H9 (cell line): Measurements from ENCODE around the gene PITRM1. TPM values are rescaled to one million over a fixed set of nuclear protein-coding genes. Genes with fewer than 3 reads are reported as not detected.

Source experiments
- DNase-seq: peaks from one replicate; pipeline ENCODE4 v3.0.0-alpha.2; 2017
- H2AFZ ChIP-seq: one replicate; pipeline ENCODE4 v1.6.1; 2013; ENCODE audit warnings: mild to moderate bottlenecking, low read length, control low read depth, moderate library complexity
- H2AK5ac ChIP-seq: 2 replicates; pipeline ENCODE4 v1.6.1; 2013; ENCODE audit warnings: low read length, control low read depth, mixed read lengths; ENCODE audit not compliant: insufficient read length
- H2BK120ac ChIP-seq: one replicate; pipeline ENCODE4 v1.6.1; 2013; ENCODE audit warnings: low read depth, mild to moderate bottlenecking, low read length, control low read depth, inconsistent platforms; ENCODE audit not compliant: poor library complexity, severe bottlenecking
- H2BK12ac ChIP-seq: 2 replicates; pipeline ENCODE4 v1.6.1; 2013; ENCODE audit warnings: low read length, control low read depth, mixed read lengths, low read depth; ENCODE audit not compliant: insufficient read length
- H2BK15ac ChIP-seq: 2 replicates; pipeline ENCODE4 v1.6.1; 2013; ENCODE audit warnings: low read depth, low read length, control low read depth
- H2BK20ac ChIP-seq: one replicate; pipeline ENCODE4 v1.6.1; 2013; ENCODE audit warnings: low read depth, mild to moderate bottlenecking, low read length, control low read depth, inconsistent platforms; ENCODE audit not compliant: poor library complexity, severe bottlenecking
- H2BK5ac ChIP-seq: 2 replicates; pipeline ENCODE4 v1.6.1; 2013; ENCODE audit warnings: low read length, control low read depth, mixed read lengths; ENCODE audit not compliant: insufficient read length
- H3K14ac ChIP-seq: 2 replicates; pipeline ENCODE4 v1.6.1; 2013; ENCODE audit warnings: low read length, control low read depth; ENCODE audit not compliant: insufficient read depth
- H3K18ac ChIP-seq: 2 replicates; pipeline ENCODE4 v1.6.1; 2013; ENCODE audit warnings: low read depth, mild to moderate bottlenecking, mixed read lengths, low read length, control low read depth; ENCODE audit not compliant: insufficient read length
- H3K23ac ChIP-seq: 2 replicates; pipeline ENCODE4 v1.6.1; 2013; ENCODE audit warnings: low read length, control low read depth, mixed read lengths, low read depth; ENCODE audit not compliant: insufficient read length
- H3K23me2 ChIP-seq: 2 replicates; pipeline ENCODE4 v1.6.1; 2013; ENCODE audit warnings: low read depth, mild to moderate bottlenecking, mixed read lengths, low read length, control low read depth; ENCODE audit not compliant: insufficient read length, poor library complexity, severe bottlenecking
- H3K27ac ChIP-seq: 2 replicates; pipeline ENCODE4 v1.5.1; 2013; ENCODE audit warnings: low read length, control low read depth, mixed read lengths, low read depth; ENCODE audit not compliant: insufficient read length
- H3K27me3 ChIP-seq: 2 replicates; pipeline ENCODE4 v1.6.1; 2013; ENCODE audit warnings: low read length, control low read depth, inconsistent platforms; ENCODE audit not compliant: insufficient read depth
- H3K4ac ChIP-seq: 2 replicates; pipeline ENCODE4 v1.6.1; 2013; ENCODE audit warnings: low read depth, mild to moderate bottlenecking, control low read depth, inconsistent platforms, low read length, moderate library complexity
- H3K4me1 ChIP-seq: 2 replicates; pipeline ENCODE4 v1.6.1; 2013; ENCODE audit warnings: low read length, control low read depth, inconsistent platforms; ENCODE audit not compliant: insufficient read depth
- H3K4me2 ChIP-seq: 2 replicates; pipeline ENCODE4 v1.6.1; 2013; ENCODE audit warnings: low read length, control low read depth, mixed read lengths; ENCODE audit not compliant: insufficient read length, insufficient read depth
- H3K56ac ChIP-seq: 2 replicates; pipeline ENCODE4 v1.6.1; 2013; ENCODE audit warnings: low read depth, mild to moderate bottlenecking, mixed read lengths, low read length, control low read depth; ENCODE audit not compliant: insufficient read length
- H3K79me1 ChIP-seq: 2 replicates; pipeline ENCODE4 v1.6.1; 2013; ENCODE audit warnings: low read depth, mild to moderate bottlenecking, moderate library complexity, low read length, control low read depth, inconsistent platforms; ENCODE audit not compliant: insufficient read depth, poor library complexity, severe bottlenecking
- H3K79me2 ChIP-seq: 2 replicates; pipeline ENCODE4 v1.6.1; 2013; ENCODE audit warnings: low read length, control low read depth, inconsistent platforms; ENCODE audit not compliant: insufficient read depth
- H3K9ac ChIP-seq: 2 replicates; pipeline ENCODE4 v1.6.1; 2013; ENCODE audit warnings: low read length, control low read depth, mixed read lengths; ENCODE audit not compliant: insufficient read length; ENCODE audit errors: extremely low read depth
- H3K9me3 ChIP-seq: one replicate; pipeline ENCODE4 v1.6.1; 2013; ENCODE audit warnings: low read depth, low read length, inconsistent platforms; ENCODE audit not compliant: control insufficient read depth
- H3T11ph ChIP-seq: one replicate; pipeline ENCODE4 v1.6.1; 2013; ENCODE audit warnings: mild to moderate bottlenecking, low read length, control low read depth, inconsistent platforms
- H4K20me1 ChIP-seq: one replicate; pipeline ENCODE4 v1.6.1; 2013; ENCODE audit not compliant: control insufficient read depth, insufficient read length, insufficient read depth
- H4K5ac ChIP-seq: 2 replicates; pipeline ENCODE4 v1.6.1; 2013; ENCODE audit warnings: low read depth, mild to moderate bottlenecking, mixed read lengths, low read length, control low read depth; ENCODE audit not compliant: insufficient read length
- H4K8ac ChIP-seq: replicated peaks from 2 replicates; pipeline ENCODE4 v1.6.1; 2013; ENCODE audit warnings: low read length, control low read depth, mixed read lengths, low read depth; ENCODE audit not compliant: insufficient read length
- H4K91ac ChIP-seq: 2 replicates; pipeline ENCODE4 v1.6.1; 2013; ENCODE audit warnings: low read depth, mild to moderate bottlenecking, moderate library complexity, mixed read lengths, low read length, control low read depth; ENCODE audit not compliant: insufficient read length
- H3K27ac Mint-ChIP-seq, 3 experiments: 2 replicates in 2 of 3; 3 replicates in 1 of 3; pipeline ENCODE4 v1.8.0; 2020 to 2021; ENCODE audit warnings: mixed read lengths in 3 of 3, mild to moderate bottlenecking in 1 of 3, moderate library complexity in 1 of 3
- H3K27me3 Mint-ChIP-seq: 2 replicates; pipeline ENCODE4 v1.8.0; 2021; ENCODE audit warnings: low read depth, mild to moderate bottlenecking, moderate library complexity, mixed read lengths
- H3K36me3 Mint-ChIP-seq, 3 experiments: 2 replicates in 2 of 3; 3 replicates in 1 of 3; pipeline ENCODE4 v1.8.0; 2020 to 2021; ENCODE audit warnings: low read depth in 3 of 3, mixed read lengths in 3 of 3; ENCODE audit not compliant: insufficient read depth in 1 of 3
- H3K4me1 Mint-ChIP-seq, 2 experiments: 2 replicates each; pipeline ENCODE4 v1.8.0; 2020; ENCODE audit warnings: mixed read lengths in 2 of 2
- H3K4me3 Mint-ChIP-seq, 2 experiments: 2 replicates in 1 of 2; 3 replicates in 1 of 2; pipeline ENCODE4 v1.8.0; 2020 to 2021; ENCODE audit warnings: mild to moderate bottlenecking in 2 of 2, mixed read lengths in 2 of 2, moderate library complexity in 1 of 2
- H3K9me3 Mint-ChIP-seq, 2 experiments: 2 replicates in 1 of 2; 3 replicates in 1 of 2; pipeline ENCODE4 v1.8.0; 2020; ENCODE audit warnings: mild to moderate bottlenecking in 2 of 2, mixed read lengths in 2 of 2, moderate library complexity in 1 of 2
- CTCF ChIP-seq: fragments of 200-600 bp; sonication (generic); conservative IDR thresholded peaks from 3 replicates; pipeline ENCODE4 v1.8.0; 2021; ENCODE audit warnings: antibody characterized with exemption, mild to moderate bottlenecking
- WGBS: extraction: QIAGEN DNeasy Blood & Tissue Kit; methylation state at CpG from one replicate; pipeline ENCODE4 v1.1.7; 2013; ENCODE audit warnings: missing lambda C conversion rate, low lambda C conversion rate, mixed read lengths; ENCODE audit not compliant: insufficient read length; ENCODE audit errors: extremely low coverage; 5-methylcytosine and 5-hydroxymethylcytosine counted together
- total RNA-seq: library from RNA; stranded (reverse); gene quantifications from 2 replicates; pipeline ENCODE4 v1.2.1, GENCODE V29; 2021

PITRM1 gene
- total RNA-seq, 1 experiment from 2014 or later = 27.8 TPM

GRCh38 chr10:3162533-3162932 is 10.0 kb downstream of the PITRM1 start:
- Histone ChIP-seq H4K5ac (no peak overlapping the region), H3K18ac (no peak overlapping the region), H4K20me1 (no peaks in the 10 kb centered on the region), H3K23me2 (no peaks in the 10 kb centered on the region), H3K9me3 (no peaks in the 10 kb centered on the region), H2BK5ac (no peak overlapping the region), H3K27me3 (no peaks in the 10 kb centered on the region), H3T11ph (no peak overlapping the region), H3K56ac (no peak overlapping the region), H3K27ac (no peak overlapping the region), H2AFZ (no peak overlapping the region), H3K79me1 (no peaks in the 10 kb centered on the region), H3K4me1 (no peaks in the 10 kb centered on the region), H3K9ac (no peak overlapping the region), H3K14ac (no peak overlapping the region), H2BK120ac (no peak overlapping the region), H4K8ac (no peak overlapping the region), H3K4ac (no peak overlapping the region), H2BK12ac (no peak overlapping the region), H2BK20ac (no peak overlapping the region), H2BK15ac (no peak overlapping the region), H3K23ac (no peak overlapping the region), H3K79me2 (no peaks in the 10 kb centered on the region), H3K4me2 (no peak overlapping the region), H4K91ac (no peak overlapping the region), H2AK5ac (no peak overlapping the region)
- Mint-ChIP-seq H3K27ac (no peak overlapping the region), H3K36me3 (peaks cover 12 to 70% (median 65%) of the 10 kb centered on the region in 3 experiments; a peak in 6 of 7 replicates), H3K27me3 (no peaks in the 10 kb centered on the region), H3K9me3 (no peaks in the 10 kb centered on the region), H3K4me3 (no peak overlapping the region), H3K4me1 (no peaks in the 10 kb centered on the region)
- no CpG with 5 or more reads among the region's 9 CpGs for WGBS
- TF ChIP-seq CTCF = peak; percentile 71
- DNase-seq = peak; percentile 62
